ENCODE measurements around the gene ACVR2A. TPM values are rescaled to one million over a fixed set of nuclear protein-coding genes. Genes with fewer than 3 reads are reported as not detected.

Gene ACVR2A
- total RNA-seq, 4 donors from 2014 or later, result 10.1 to 27.5 (median 15.1) TPM

DNA sequence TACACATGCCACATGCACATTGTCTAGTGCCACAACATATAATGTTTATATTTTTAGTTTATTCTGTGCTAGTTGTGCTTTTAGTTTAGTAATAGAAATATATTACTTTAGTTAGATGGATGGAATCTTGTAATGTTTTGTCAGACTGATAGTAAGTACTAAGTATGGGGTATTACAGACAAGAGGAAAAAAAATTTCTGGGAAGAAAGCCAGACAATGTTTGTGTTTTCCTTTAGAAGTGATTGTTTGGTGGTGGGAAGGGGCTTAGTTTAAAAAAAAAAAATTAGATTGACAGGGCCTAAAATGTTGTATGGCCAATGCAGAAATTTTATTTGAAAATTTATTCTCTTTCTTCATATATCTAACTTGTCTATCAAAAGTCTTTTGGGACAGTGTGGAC is 37.8 kb downstream of the ACVR2A start:
- DNase-seq, result no peak
- H3K27ac ChIP-seq, result no peak overlapping the region
- H3K4me1 ChIP-seq, result peaks cover 6 to 24% (median 9%) of the 10 kb centered on the region in 3 donors
- no peaks in the 10 kb centered on the region for H3K36me3 ChIP-seq
- H3K9me3 ChIP-seq, result no peaks in the 10 kb centered on the region
- no peaks in the 10 kb centered on the region for H3K27me3 ChIP-seq
- intact Hi-C loops (cut with DNase I), result no loop called here
- no peak for TF ChIP-seq POLR2A (IDR thresholded peaks at IDR 0.05)
- TF ChIP-seq, protein P1, sequence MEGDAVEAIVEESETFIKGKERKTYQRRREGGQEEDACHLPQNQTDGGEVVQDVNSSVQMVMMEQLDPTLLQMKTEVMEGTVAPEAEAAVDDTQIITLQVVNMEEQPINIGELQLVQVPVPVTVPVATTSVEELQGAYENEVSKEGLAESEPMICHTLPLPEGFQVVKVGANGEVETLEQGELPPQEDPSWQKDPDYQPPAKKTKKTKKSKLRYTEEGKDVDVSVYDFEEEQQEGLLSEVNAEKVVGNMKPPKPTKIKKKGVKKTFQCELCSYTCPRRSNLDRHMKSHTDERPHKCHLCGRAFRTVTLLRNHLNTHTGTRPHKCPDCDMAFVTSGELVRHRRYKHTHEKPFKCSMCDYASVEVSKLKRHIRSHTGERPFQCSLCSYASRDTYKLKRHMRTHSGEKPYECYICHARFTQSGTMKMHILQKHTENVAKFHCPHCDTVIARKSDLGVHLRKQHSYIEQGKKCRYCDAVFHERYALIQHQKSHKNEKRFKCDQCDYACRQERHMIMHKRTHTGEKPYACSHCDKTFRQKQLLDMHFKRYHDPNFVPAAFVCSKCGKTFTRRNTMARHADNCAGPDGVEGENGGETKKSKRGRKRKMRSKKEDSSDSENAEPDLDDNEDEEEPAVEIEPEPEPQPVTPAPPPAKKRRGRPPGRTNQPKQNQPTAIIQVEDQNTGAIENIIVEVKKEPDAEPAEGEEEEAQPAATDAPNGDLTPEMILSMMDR (IDR thresholded peaks at IDR 0.05), result no peak
- H3K4me3 ChIP-seq, result no peak overlapping the region

DNA sequence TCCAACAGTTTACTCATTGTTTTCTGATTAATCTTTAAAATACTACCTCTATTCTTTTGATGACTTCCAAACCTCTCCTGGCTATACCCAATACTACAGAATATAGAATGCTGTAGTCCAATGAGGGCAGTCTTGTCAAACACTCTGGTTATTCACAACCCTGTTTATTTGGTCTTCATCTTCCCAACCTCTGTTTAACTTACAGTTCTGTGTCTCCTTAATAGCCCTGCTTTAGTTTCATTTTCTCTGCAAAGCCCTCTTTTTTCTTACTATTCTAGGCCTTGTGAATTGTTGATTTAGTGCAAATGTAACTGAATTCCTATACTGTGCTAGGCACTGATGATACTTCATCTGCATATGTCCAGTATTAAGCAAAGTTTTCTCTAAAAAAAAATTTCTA is 40.0 kb downstream of the ACVR2A start:
- intact Hi-C loops (cut with DNase I), result no loop called here
- Histone ChIP-seq H3K27me3 (no peaks in the 10 kb centered on the region), H3K4me1 (peaks cover 6 to 24% (median 9%) of the 10 kb centered on the region in 3 donors), H3K36me3 (no peaks in the 10 kb centered on the region), H3K9me3 (no peaks in the 10 kb centered on the region), H3K27ac (no peak overlapping the region), H3K4me3 (no peak overlapping the region)
- TF ChIP-seq POLR2A (IDR thresholded peaks at IDR 0.05), result no peak
- TF ChIP-seq, protein P1 (IDR thresholded peaks at IDR 0.05), result no peak
- no peak for DNase-seq

DNA sequence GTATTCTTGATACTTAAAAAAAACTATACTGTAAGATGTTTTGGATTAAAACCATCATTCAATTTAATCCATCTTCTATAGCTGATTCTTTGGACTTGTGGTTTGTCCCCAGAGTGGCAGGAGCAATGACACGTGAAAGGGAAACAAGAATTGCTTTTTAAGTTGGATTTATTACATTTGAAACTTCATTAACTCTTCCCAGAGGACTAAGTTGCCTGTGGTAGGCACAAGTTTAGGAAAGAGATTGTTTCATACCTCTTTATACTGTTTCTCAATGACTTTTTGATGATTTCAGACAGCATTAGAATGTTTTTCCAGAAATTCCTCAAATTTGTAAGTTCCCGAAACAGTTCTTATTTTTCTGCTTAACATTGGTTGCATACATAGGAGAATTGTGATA is 41.3 kb downstream of the ACVR2A start:
- no peaks in the 10 kb centered on the region for H3K36me3 ChIP-seq
- no peak overlapping the region for H3K27ac ChIP-seq
- intact Hi-C loops (cut with DNase I), result no loop called here
- no peak for DNase-seq
- no peak for TF ChIP-seq POLR2A (IDR thresholded peaks at IDR 0.05)
- TF ChIP-seq, protein P1 (IDR thresholded peaks at IDR 0.05), result no peak
- no peak overlapping the region for H3K4me3 ChIP-seq
- peaks cover 6 to 24% (median 9%) of the 10 kb centered on the region in 3 donors for H3K4me1 ChIP-seq
- 76 to 92% methylated on average over 2 of the region's 2 CpGs for WGBS, 2 donors
- no peaks in the 10 kb centered on the region for H3K9me3 ChIP-seq
- no peaks in the 10 kb centered on the region for H3K27me3 ChIP-seq

DNA sequence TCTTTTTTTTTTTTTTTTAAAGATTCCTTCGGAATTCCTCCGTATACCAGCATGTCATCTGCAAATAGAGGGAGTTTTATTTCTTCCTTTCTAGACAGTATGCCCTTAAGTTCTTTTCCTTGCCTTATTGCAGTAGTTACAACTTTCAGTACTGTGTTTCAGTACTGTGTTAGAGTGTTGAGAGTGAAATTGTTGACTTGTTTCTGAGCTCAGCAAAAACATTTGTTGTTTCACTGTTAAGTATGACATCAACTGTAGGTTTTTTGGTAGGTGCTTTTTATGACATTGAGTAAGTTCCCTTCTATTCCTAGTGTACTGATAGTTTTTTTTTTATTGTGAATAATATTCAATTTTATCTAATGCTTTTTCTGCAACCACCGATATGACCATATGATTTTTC is 43.9 kb downstream of the ACVR2A start:
- Histone ChIP-seq H3K9me3 (no peaks in the 10 kb centered on the region), H3K27me3 (no peaks in the 10 kb centered on the region), H3K4me3 (no peak overlapping the region), H3K4me1 (peaks cover 6 to 15% (median 9%) of the 10 kb centered on the region in 3 donors), H3K36me3 (no peaks in the 10 kb centered on the region), H3K27ac (no peak overlapping the region)
- TF ChIP-seq, protein P1 (IDR thresholded peaks at IDR 0.05), result no peak
- no peak for TF ChIP-seq POLR2A (IDR thresholded peaks at IDR 0.05)
- intact Hi-C loops (cut with DNase I), result no loop called here
- no peak for DNase-seq
- 74 to 85% methylated on average over 3 of the region's 3 CpGs for WGBS, 2 donors

DNA sequence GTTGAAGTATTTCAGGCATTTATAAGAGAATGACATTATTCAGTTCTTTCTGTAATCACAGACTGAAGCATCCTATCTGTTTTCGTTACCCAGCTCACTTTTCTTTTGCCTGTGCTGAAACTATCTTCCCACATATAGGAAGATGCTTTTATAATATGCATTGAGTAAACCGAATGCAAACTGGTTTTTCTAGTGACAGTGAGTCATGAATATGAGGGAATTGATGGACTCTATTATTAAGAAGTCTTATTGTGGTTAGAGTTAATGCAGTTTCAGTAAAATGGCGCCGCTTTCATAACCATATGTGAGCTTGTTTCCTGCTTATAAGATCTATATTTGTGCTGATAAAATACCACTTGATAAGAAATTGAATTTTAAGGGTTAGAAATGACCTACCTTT is 59.2 kb downstream of the ACVR2A start:
- Histone ChIP-seq H3K4me3 (no peak overlapping the region), H3K27ac (peak overlapping the region in 3 of 4 donors; percentile 25 to 72 (median 71)), H3K4me1 (peaks cover 0 to 37% (median 0%) of the 10 kb centered on the region in 3 donors), H3K9me3 (no peaks in the 10 kb centered on the region), H3K36me3 (peaks cover 0 to 24% (median 0%) of the 10 kb centered on the region in 3 donors), H3K27me3 (no peaks in the 10 kb centered on the region)
- TF ChIP-seq POLR2A (IDR thresholded peaks at IDR 0.05), result no peak
- TF ChIP-seq, protein P1 (IDR thresholded peaks at IDR 0.05), result no peak
- no peak for DNase-seq
- 46 to 72% methylated on average over 4 of the region's 4 CpGs for WGBS, 2 donors
- intact Hi-C loops (cut with DNase I), result no loop called here

All from esophagus squamous epithelium (tissue), 5 donors.